Mucosa of stomach (tissue), 1 donor: Measurements from ENCODE around the gene RSRC1.
"Not testable (repeated sequence)": the region's sequence is repeated elsewhere in the genome, so short reads cannot be mapped to it uniquely, and the experiment has no call there.

ENCODE experiments used
- H3K27me3 ChIP-seq: one replicate; pipeline ENCODE4 v1.7.0; 2013; ENCODE audit warnings: mild to moderate bottlenecking, low read length; ENCODE audit not compliant: control insufficient read depth, insufficient read depth
- H3K36me3 ChIP-seq: one replicate; pipeline ENCODE4 v1.7.0; 2013; ENCODE audit warnings: low read length; ENCODE audit not compliant: control insufficient read depth, insufficient read depth
- H3K4me1 ChIP-seq: one replicate; pipeline ENCODE4 v1.7.0; 2013; ENCODE audit warnings: mild to moderate bottlenecking, low read length; ENCODE audit not compliant: control insufficient read depth, insufficient read depth
- H3K4me3 ChIP-seq: one replicate; pipeline ENCODE4 v1.7.0; 2013; ENCODE audit warnings: low read length
- H3K9ac ChIP-seq: one replicate; pipeline ENCODE4 v1.7.0; 2013; ENCODE audit warnings: mild to moderate bottlenecking, low read length, moderate library complexity
- H3K9me3 ChIP-seq: one replicate; pipeline ENCODE4 v1.7.0; 2013; ENCODE audit warnings: mild to moderate bottlenecking, low read length, moderate library complexity; ENCODE audit not compliant: control insufficient read depth
- donor health status: Pancreatic carcinoma.

RSRC1 gene

GRCh38 chr3:158539414-158540014 lies 429.6 kb downstream of the RSRC1 start:
- Histone ChIP-seq H3K9me3 (no peaks in the 10 kb centered on the region), H3K4me1 (no peaks in the 10 kb centered on the region), H3K36me3 (no peaks in the 10 kb centered on the region), H3K4me3 (no peak overlapping the region), H3K9ac (no peak overlapping the region), H3K27me3 (no peaks in the 10 kb centered on the region)

GRCh38 chr3:158540066-158540465 lies 430.2 kb downstream of the RSRC1 start:
- Histone ChIP-seq H3K9ac (no peak overlapping the region), H3K27me3 (no peaks in the 10 kb centered on the region), H3K4me3 (no peak overlapping the region), H3K36me3 (no peaks in the 10 kb centered on the region), H3K9me3 (no peaks in the 10 kb centered on the region), H3K4me1 (no peaks in the 10 kb centered on the region)

- H3K9ac ChIP-seq: no peak overlapping the region
- no peak overlapping the region for H3K4me3 ChIP-seq
- H3K36me3 ChIP-seq: no peaks in the 10 kb centered on the region
- no peaks in the 10 kb centered on the region for H3K27me3 ChIP-seq
- H3K4me1 ChIP-seq: no peaks in the 10 kb centered on the region
- no peaks in the 10 kb centered on the region for H3K9me3 ChIP-seq
Measured at GRCh38 chr3:158548691-158549090, 438.8 kb downstream of the RSRC1 start.

- H3K9me3 ChIP-seq, H3K4me1 ChIP-seq, H3K9ac ChIP-seq, H3K27me3 ChIP-seq, H3K4me3 ChIP-seq, H3K36me3 ChIP-seq: not testable (repeated sequence)
Measured at GRCh38 chr3:158549938-158550337, 440.0 kb downstream of the RSRC1 start.

- H3K4me1 ChIP-seq: no peaks in the 10 kb centered on the region
- H3K9me3 ChIP-seq: no peaks in the 10 kb centered on the region
- no peaks in the 10 kb centered on the region for H3K27me3 ChIP-seq
- H3K36me3 ChIP-seq: no peaks in the 10 kb centered on the region
- no peak overlapping the region for H3K4me3 ChIP-seq
- no peak overlapping the region for H3K9ac ChIP-seq
Measured at GRCh38 chr3:158552124-158552523, 442.2 kb downstream of the RSRC1 start.

GRCh38 chr3:158559504-158559903 lies 449.6 kb downstream of the RSRC1 start:
- Histone ChIP-seq H3K9ac (no peak overlapping the region), H3K27me3 (peaks cover 2% of the 10 kb centered on the region), H3K4me3 (no peak overlapping the region), H3K4me1 (no peaks in the 10 kb centered on the region), H3K36me3 (no peaks in the 10 kb centered on the region), H3K9me3 (no peaks in the 10 kb centered on the region)

GRCh38 chr3:158560979-158561378 lies 451.1 kb downstream of the RSRC1 start:
- H3K9ac ChIP-seq: no peak overlapping the region
- H3K4me3 ChIP-seq: no peak overlapping the region
- peaks cover 2% of the 10 kb centered on the region for H3K27me3 ChIP-seq
- H3K36me3 ChIP-seq: no peaks in the 10 kb centered on the region
- H3K9me3 ChIP-seq: no peaks in the 10 kb centered on the region
- H3K4me1 ChIP-seq: no peaks in the 10 kb centered on the region

- Histone ChIP-seq H3K4me3 (no peak overlapping the region), H3K4me1 (no peaks in the 10 kb centered on the region), H3K9ac (no peak overlapping the region), H3K9me3 (no peaks in the 10 kb centered on the region), H3K36me3 (no peaks in the 10 kb centered on the region), H3K27me3 (peaks cover 2% of the 10 kb centered on the region)
Measured at GRCh38 chr3:158562674-158563073, 452.8 kb downstream of the RSRC1 start.

- Histone ChIP-seq H3K4me3 (no peak overlapping the region), H3K4me1 (no peaks in the 10 kb centered on the region), H3K27me3 (peaks cover 2% of the 10 kb centered on the region), H3K9me3 (no peaks in the 10 kb centered on the region), H3K36me3 (no peaks in the 10 kb centered on the region), H3K9ac (no peak overlapping the region)
Measured at GRCh38 chr3:158563076-158563475, 453.2 kb downstream of the RSRC1 start.

- Histone ChIP-seq H3K27me3 (peaks cover 2% of the 10 kb centered on the region), H3K4me3 (no peak overlapping the region), H3K9me3 (no peaks in the 10 kb centered on the region), H3K36me3 (no peaks in the 10 kb centered on the region), H3K4me1 (no peaks in the 10 kb centered on the region), H3K9ac (no peak overlapping the region)
Measured at GRCh38 chr3:158565076-158565475, 455.2 kb downstream of the RSRC1 start.

- Histone ChIP-seq H3K4me1 (peaks cover 7% of the 10 kb centered on the region), H3K9me3 (no peaks in the 10 kb centered on the region), H3K4me3 (no peak overlapping the region), H3K36me3 (no peaks in the 10 kb centered on the region), H3K27me3 (peaks cover 3% of the 10 kb centered on the region), H3K9ac (no peak overlapping the region)
Measured at GRCh38 chr3:158568784-158569183, 458.9 kb downstream of the RSRC1 start.

- Histone ChIP-seq H3K27me3 (peaks cover 3% of the 10 kb centered on the region), H3K9ac (no peak overlapping the region), H3K4me3 (no peak overlapping the region), H3K4me1 (peaks cover 7% of the 10 kb centered on the region), H3K36me3 (no peaks in the 10 kb centered on the region), H3K9me3 (no peaks in the 10 kb centered on the region)
Measured at GRCh38 chr3:158569794-158570193, 459.9 kb downstream of the RSRC1 start.
